K562 (cell line): ENCODE measurements around the gene AMOT. TPM values are rescaled to one million over a fixed set of nuclear protein-coding genes. Genes with fewer than 3 reads are reported as not detected.

Experiments used
- ATAC-seq: fragments of 200-7000 bp; cut with Tn5 transposase; 3 replicates; pipeline ENCODE4 v1.9.1; 2020; ENCODE audit warnings: moderate library complexity
- BruUV-seq: library from RNA; stranded (reverse); fragments of 400-500 nt; replicated peaks from 2 replicates; lab custom pipeline; 2021; lab: Mats Ljungman, UMichigan
- CTCF ChIA-PET: fragments of 300-600 bp; formaldehyde crosslinking; extraction: SDS; loops from one replicate; lab custom pipeline; 2021; ENCODE audit warnings: low intra/inter-chr PET ratio; lab: Yijun Ruan, JAX
- POLR2A ChIA-PET: fragments of 300-600, 350-650 bp; sonication (Branson Sonifier 250); formaldehyde crosslinking; extraction: SDS; loops from one replicate; lab custom pipeline; 2021; ENCODE audit warnings: antibody characterized with exemption, inconsistent platforms; lab: Yijun Ruan, JAX
- DNase-seq, 4 experiments: peaks; one replicate each; pipeline versions ENCODE4 v3.0.0 to v3.0.0-alpha.2; 2011 to 2018; ENCODE audit warnings: low spot score in 3 of 4, mixed read lengths in 3 of 4; ENCODE audit errors: extremely low read depth in 1 of 4
- FAIRE-seq: peaks from 2 replicates; lab custom pipeline; 2011; peaks lifted over from hg19 to GRCh38; lab: Jason Lieb, UNC
- H2AFZ ChIP-seq: 2 replicates; pipeline ENCODE4 v1.6.0; 2011; ENCODE audit warnings: low read depth, low read length, control low read depth, inconsistent platforms
- H3K27ac ChIP-seq: fragments of 200-600 bp; 3 replicates; pipeline ENCODE4 v1.8.0; 2011; ENCODE audit warnings: low read depth, mild to moderate bottlenecking, control low read depth, inconsistent platforms, low read length, moderate library complexity, mixed read lengths; ENCODE audit errors: extremely low read depth
- H3K27me3 ChIP-seq, 2 experiments: fragments of 300-600 bp in 1 of 2; 2 replicates in 1 of 2; 3 replicates in 1 of 2; pipeline versions ENCODE4 v1.6.0 to v1.8.0; 2011; ENCODE audit warnings: inconsistent platforms in 2 of 2, low read length in 2 of 2, mild to moderate bottlenecking in 1 of 2, mixed read lengths in 1 of 2, moderate library complexity in 1 of 2; ENCODE audit not compliant: control insufficient read depth in 2 of 2, insufficient read depth in 2 of 2
- H3K36me3 ChIP-seq: fragments of 300-600 bp; 3 replicates; pipeline ENCODE4 v1.8.0; 2011; ENCODE audit warnings: mild to moderate bottlenecking, low read length, inconsistent platforms; ENCODE audit not compliant: control insufficient read depth, insufficient read depth
- H3K4me1 ChIP-seq, 2 experiments: fragments of 200-600 bp in 1 of 2; replicated peaks in 1 of 2; 2 replicates in 1 of 2; 3 replicates in 1 of 2; pipeline versions ENCODE4 v1.5.1 to v1.8.0; 2011; ENCODE audit warnings: inconsistent platforms in 2 of 2, low read length in 2 of 2, mild to moderate bottlenecking in 1 of 2, mixed read lengths in 1 of 2, moderate library complexity in 1 of 2; ENCODE audit not compliant: control insufficient read depth in 2 of 2, insufficient read depth in 2 of 2
- H3K4me2 ChIP-seq: 2 replicates; pipeline ENCODE4 v1.6.1; 2011; ENCODE audit warnings: low read length, control low read depth, inconsistent platforms, mixed read lengths; ENCODE audit not compliant: insufficient read depth
- H3K4me3 ChIP-seq: fragments of 200-600 bp; sonication (generic), shearing (Covaris generic); 2 replicates; pipeline ENCODE4 v1.5.1; 2016; ENCODE audit warnings: control low read depth, inconsistent platforms
- H3K79me2 ChIP-seq: fragments of 200-600 bp; 3 replicates; pipeline ENCODE4 v1.8.0; 2011; ENCODE audit warnings: low read length, inconsistent platforms; ENCODE audit not compliant: control insufficient read depth, insufficient read depth
- H3K9ac ChIP-seq, 2 experiments: 2 replicates each; pipeline versions ENCODE4 v1.6.0 to v1.6.1; 2011; ENCODE audit warnings: low read depth in 2 of 2, low read length in 2 of 2, control low read depth in 1 of 2, inconsistent platforms in 1 of 2, mild to moderate bottlenecking in 1 of 2, mixed read lengths in 1 of 2; ENCODE audit not compliant: insufficient read depth in 1 of 2
- H3K9me1 ChIP-seq: one replicate; pipeline ENCODE4 v1.6.0; 2011; ENCODE audit warnings: inconsistent platforms, mild to moderate bottlenecking, low read length, moderate library complexity; ENCODE audit not compliant: control insufficient read depth, insufficient read depth
- H3K9me3 ChIP-seq: replicated peaks from 2 replicates; pipeline ENCODE4 v1.5.1; 2011; ENCODE audit warnings: low read depth, low read length, inconsistent platforms; ENCODE audit not compliant: control insufficient read depth, insufficient read depth
- H4K20me1 ChIP-seq: replicated peaks from 2 replicates; pipeline ENCODE4 v1.6.1; 2011; ENCODE audit warnings: low read length, inconsistent platforms, mixed read lengths; ENCODE audit not compliant: control insufficient read depth, insufficient read depth
- ARID3B ChIP-seq: fragments of 250-450 bp; sonication (Bioruptor Pico); IDR thresholded peaks from 2 replicates; pipeline ENCODE4 v1.4.0; 2020; ENCODE audit warnings: borderline replicate concordance
- ATF1 ChIP-seq, 2 experiments: fragments of 450-650 bp in 1 of 2; IDR thresholded peaks; 2 replicates each; pipeline ENCODE4 v1.6.1; 2016; ENCODE audit warnings: missing compliant biosample characterization in 1 of 2, missing genetic modification characterization in 1 of 2
- ATF4 ChIP-seq: fragments of 450-650 bp; formaldehyde crosslinking; IDR thresholded peaks from 2 replicates; pipeline ENCODE4 v1.4.0; 2022; ENCODE audit warnings: mild to moderate bottlenecking, moderate library complexity
- CEBPZ ChIP-seq: fragments of 150-350 bp; IDR thresholded peaks from 2 replicates; pipeline ENCODE4 v1.6.1; 2014; ENCODE audit warnings: low read depth, mild to moderate bottlenecking, low read length, borderline replicate concordance
- EZH2 ChIP-seq: IDR thresholded peaks from 2 replicates; pipeline ENCODE4 v1.6.1; 2012; ENCODE audit warnings: low read depth, mild to moderate bottlenecking, inconsistent platforms, low read length, borderline replicate concordance
- GATAD2A ChIP-seq: fragments of 450-650 bp; IDR thresholded peaks from 2 replicates; pipeline ENCODE4 v1.6.1; 2017
- HMG20A ChIP-seq: fragments of 450-650 bp; formaldehyde crosslinking; conservative IDR thresholded peaks from 2 replicates; pipeline ENCODE4 v1.4.0; 2020; ENCODE audit warnings: mild to moderate bottlenecking, mixed read lengths
- MCM2 ChIP-seq: fragments of 450-650 bp; IDR thresholded peaks from 2 replicates; pipeline ENCODE4 v1.6.1; 2017; ENCODE audit warnings: low read depth, mild to moderate bottlenecking
- MIER1 ChIP-seq: fragments of 450-650 bp; IDR thresholded peaks from 2 replicates; pipeline ENCODE4 v1.6.1; 2016; ENCODE audit warnings: antibody characterized with exemption, mild to moderate bottlenecking, low read depth
- NFE2 ChIP-seq: IDR thresholded peaks from 2 replicates; pipeline ENCODE4 v1.6.1; 2014; ENCODE audit warnings: antibody characterized with exemption, low read depth
- SETDB1 ChIP-seq: IDR thresholded peaks from one replicate; pipeline ENCODE4 v1.6.1; 2012; ENCODE audit warnings: low read length, control low read depth, inconsistent platforms
- SMAD2 ChIP-seq: fragments of 150-350 bp; IDR thresholded peaks from 2 replicates; pipeline ENCODE4 v1.6.1; 2014; ENCODE audit warnings: low read depth, mild to moderate bottlenecking, low read length
- TCFL5 ChIP-seq: fragments of 250-450 bp; sonication (Bioruptor Pico); conservative IDR thresholded peaks from 2 replicates; pipeline ENCODE4 v1.6.1; 2021; ENCODE audit warnings: mild to moderate bottlenecking, moderate library complexity, matching md5 sums
- TSC22D4 ChIP-seq: fragments of 450-650 bp; IDR thresholded peaks from 2 replicates; pipeline ENCODE4 v1.6.1; 2016; ENCODE audit warnings: missing genetic modification characterization, missing biosample characterization, control low read depth
- XRCC4 ChIP-seq: IDR thresholded peaks from one replicate; pipeline ENCODE4 v1.6.1; 2011; ENCODE audit not compliant: insufficient read depth, insufficient read length; ENCODE audit errors: extremely low read depth
- ZC3H11A ChIP-seq: IDR thresholded peaks from 2 replicates; pipeline ENCODE4 v1.6.1; 2012; ENCODE audit warnings: low read depth, low read length, improper control_type of control experiment
- ZSCAN32 ChIP-seq: fragments of 450-650 bp; formaldehyde crosslinking; IDR thresholded peaks from 2 replicates; pipeline ENCODE4 v1.4.0; 2020; ENCODE audit warnings: mild to moderate bottlenecking, moderate library complexity
- WGBS: fragments of 100-300 bp; shearing (Covaris generic); methylation state at CpG from one replicate; pipeline ENCODE4 v1.1.6; 2016; ENCODE audit warnings: low coverage, mixed read lengths; ENCODE audit not compliant: insufficient coverage; ENCODE audit errors: missing lambda C conversion rate; 5-methylcytosine and 5-hydroxymethylcytosine counted together
- in situ Hi-C: fragments of 300-500 bp; cut with MboI; formaldehyde crosslinking; loops from 4 replicates; pipeline ENCODE4 v1.15.0; 2018; ENCODE audit warnings: inconsistent platforms, mixed read lengths
- intact Hi-C: fragments of 100-400 bp; cut with micrococcal nuclease; formaldehyde crosslinking; loops from 2 replicates; pipeline ENCODE4 v1.14.2; 2022
- polyA plus RNA-seq, 8 experiments: library from polyadenylated mRNA; depleted of rRNA in 4 of 8; stranded (reverse) in 5 of 8; unstranded in 3 of 8; fragments of >200 nt; fragmentation: Nextera tagmentation in 2 of 8; fragmentation: Illumina TruSeq in 1 of 8; extraction: Ambion mirVana in 2 of 8; extraction: Trizol in 1 of 8; gene quantifications; 2 replicates each; pipeline versions ENCODE4 v1.2.1 to v1.2.3, GENCODE V29; 2011 to 2014; ENCODE audit warnings: inconsistent platforms in 1 of 8, missing spikeins in 1 of 8
- total RNA-seq, 7 experiments: library from RNA; depleted of rRNA in 6 of 7; stranded (reverse); fragments of >200 nt in 6 of 7; fragmentation: Illumina TruSeq in 2 of 7; extraction: Trizol in 2 of 7; gene quantifications; 2 replicates each; pipeline versions ENCODE4 v1.2.1 to v1.2.3, GENCODE V29; 2011 to 2021; ENCODE audit warnings: low replicate concordance in 1 of 7

The AMOT gene
- total and polyA plus RNA-seq, 9 of the 15 experiments (the other 6 are each of a cell fraction or from before 2014, with no cell fraction given) = 0.04 TPM; not detected in 8

- BruUV-seq = no TSS peak
- no peak overlapping the region for H3K27ac ChIP-seq
- in situ Hi-C loops = no loop called here
Measured at GRCh38 chrX:112774651-112775293, 65.9 kb downstream of the AMOT start.

More at GRCh38 chrX:112774651-112775293, 65.9 kb downstream of the AMOT start:
- ChIA-PET CTCF (no interaction called here), POLR2A (no interaction called here)
- no peaks in the 10 kb centered on the region for H3K9me3 ChIP-seq
- H3K36me3 ChIP-seq = no peaks in the 10 kb centered on the region
- H3K27me3 ChIP-seq = no peaks in the 10 kb centered on the region; a peak in 1 of 5 replicates
- H3K4me3 ChIP-seq = no peak overlapping the region
- no peak overlapping the region for H3K4me2 ChIP-seq
- H3K4me1 ChIP-seq = no peaks in the 10 kb centered on the region; a peak in 1 of 5 replicates
- H3K9me1 ChIP-seq = no peaks in the 10 kb centered on the region
- FAIRE-seq = no peak
- no peak overlapping the region for H3K9ac ChIP-seq
- H3K79me2 ChIP-seq = no peaks in the 10 kb centered on the region
- intact Hi-C loops = no loop called here
- TF ChIP-seq TSC22D4 (no peak), ATF4 (CRISPR knock-in tag) (no peak), MIER1 (no peak), TCFL5 (no peak), XRCC4 (no peak), SETDB1 (no peak), ATF1 (CRISPR knock-in tag; IDR thresholded peaks at IDR 0.05) (no peak), ATF1 (tag; IDR thresholded peaks at IDR 0.05) (no peak), MCM2 (no peak), GATAD2A (no peak), ZC3H11A (no peak), EZH2 (no peak), ARID3B (CRISPR knock-in tag) (no peak), ZSCAN32 (CRISPR knock-in tag) (no peak), HMG20A (CRISPR knock-in tag) (no peak), SMAD2 (no peak), CEBPZ (no peak), NFE2 (no peak)
- WGBS = 2% methylated on average over 10 of the region's 10 CpGs
- H2AFZ ChIP-seq = no peak overlapping the region
- ATAC-seq = no peak
- no peak for DNase-seq
- H4K20me1 ChIP-seq = no peaks in the 10 kb centered on the region
